ENCODE data around the gene RBFOX2.

DNA sequence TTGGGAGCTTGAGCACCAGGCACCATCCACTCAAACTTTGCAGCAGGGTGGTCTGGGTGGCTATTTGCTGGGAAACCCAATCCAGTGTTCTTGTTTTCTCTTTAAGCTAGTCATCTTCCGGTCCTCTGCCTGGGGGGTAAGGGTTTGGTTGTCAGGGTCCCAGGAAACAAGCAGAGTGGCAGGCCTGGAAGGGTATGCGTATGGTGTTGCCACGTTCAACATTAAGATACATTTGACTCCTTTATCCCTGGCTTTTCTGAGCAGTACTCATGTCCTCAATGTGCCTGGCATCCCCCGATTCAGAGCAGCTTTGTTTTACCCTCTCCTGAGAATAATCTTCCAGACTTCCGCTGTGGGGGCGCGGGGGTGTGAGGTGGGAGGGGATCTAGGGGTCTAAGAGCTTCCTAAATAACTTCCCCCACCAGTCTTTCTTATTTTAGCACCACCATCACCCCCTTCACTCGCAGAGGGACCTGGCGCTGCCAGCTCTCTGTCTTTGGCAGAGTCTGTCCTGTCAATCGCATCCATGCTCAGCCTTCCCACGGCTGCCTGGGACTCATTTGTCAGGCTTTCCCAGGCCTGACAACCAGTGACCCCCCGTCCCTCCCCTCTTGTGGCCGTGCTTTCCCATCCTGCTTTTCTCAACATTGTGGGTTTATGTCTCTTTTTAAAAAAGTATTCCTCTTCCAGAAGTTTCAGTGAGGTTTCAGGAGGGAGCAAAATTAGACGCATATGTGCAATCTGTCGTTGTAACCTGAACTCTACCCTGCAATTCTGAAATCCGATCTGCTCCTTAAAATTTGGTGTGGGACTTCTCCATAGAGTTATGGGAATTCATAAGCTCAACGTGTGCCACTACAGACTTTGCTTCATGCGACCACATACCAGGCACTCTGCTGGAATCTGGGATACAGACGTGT is 27.0 kb upstream of the RBFOX2 start:
- TF ChIP-seq, protein P1, sequence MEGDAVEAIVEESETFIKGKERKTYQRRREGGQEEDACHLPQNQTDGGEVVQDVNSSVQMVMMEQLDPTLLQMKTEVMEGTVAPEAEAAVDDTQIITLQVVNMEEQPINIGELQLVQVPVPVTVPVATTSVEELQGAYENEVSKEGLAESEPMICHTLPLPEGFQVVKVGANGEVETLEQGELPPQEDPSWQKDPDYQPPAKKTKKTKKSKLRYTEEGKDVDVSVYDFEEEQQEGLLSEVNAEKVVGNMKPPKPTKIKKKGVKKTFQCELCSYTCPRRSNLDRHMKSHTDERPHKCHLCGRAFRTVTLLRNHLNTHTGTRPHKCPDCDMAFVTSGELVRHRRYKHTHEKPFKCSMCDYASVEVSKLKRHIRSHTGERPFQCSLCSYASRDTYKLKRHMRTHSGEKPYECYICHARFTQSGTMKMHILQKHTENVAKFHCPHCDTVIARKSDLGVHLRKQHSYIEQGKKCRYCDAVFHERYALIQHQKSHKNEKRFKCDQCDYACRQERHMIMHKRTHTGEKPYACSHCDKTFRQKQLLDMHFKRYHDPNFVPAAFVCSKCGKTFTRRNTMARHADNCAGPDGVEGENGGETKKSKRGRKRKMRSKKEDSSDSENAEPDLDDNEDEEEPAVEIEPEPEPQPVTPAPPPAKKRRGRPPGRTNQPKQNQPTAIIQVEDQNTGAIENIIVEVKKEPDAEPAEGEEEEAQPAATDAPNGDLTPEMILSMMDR (conservative IDR thresholded peaks at IDR 0.05 in 1 of 2, IDR thresholded peaks at IDR 0.05 in 1 of 2; ENCODE audit: low read depth in 1 of 2, low read length in 2 of 2): no peak
- no peak for TF ChIP-seq EZH2 (IDR thresholded peaks at IDR 0.05; ENCODE audit: low read length, missing control alignments)

All from fibroblast of lung (primary cell).